Neuronal stem cell (in vitro differentiated cells): ENCODE data around the gene DCAF8.

Source experiments
- DNase-seq: peaks from one replicate; pipeline ENCODE4 v3.0.0-alpha.2; 2013; ENCODE audit warnings: low spot score
- H2AFZ ChIP-seq: one replicate; pipeline ENCODE4 v1.6.1; 2013; ENCODE audit warnings: mild to moderate bottlenecking, low read length, inconsistent platforms
- H2AK5ac ChIP-seq: 2 replicates; pipeline ENCODE4 v1.6.1; 2013; ENCODE audit warnings: low read depth, mild to moderate bottlenecking, inconsistent platforms, low read length, moderate library complexity, mixed read lengths
- H2BK120ac ChIP-seq: 2 replicates; pipeline ENCODE4 v1.6.1; 2013; ENCODE audit warnings: low read depth, mild to moderate bottlenecking, inconsistent platforms, low read length, moderate library complexity, mixed read lengths
- H2BK12ac ChIP-seq: one replicate; pipeline ENCODE4 v1.6.1; 2013; ENCODE audit warnings: low read length, inconsistent platforms
- H2BK15ac ChIP-seq: 2 replicates; pipeline ENCODE4 v1.6.1; 2013; ENCODE audit warnings: mild to moderate bottlenecking, low read length, inconsistent platforms, mixed read lengths
- H2BK5ac ChIP-seq: one replicate; pipeline ENCODE4 v1.6.1; 2013; ENCODE audit warnings: inconsistent platforms, mild to moderate bottlenecking, low read length, moderate library complexity
- H3K14ac ChIP-seq: one replicate; pipeline ENCODE4 v1.6.1; 2013; ENCODE audit warnings: low read length, inconsistent platforms
- H3K18ac ChIP-seq: 2 replicates; pipeline ENCODE4 v1.6.1; 2013; ENCODE audit warnings: low read length, inconsistent platforms
- H3K23ac ChIP-seq: 2 replicates; pipeline ENCODE4 v1.6.1; 2013; ENCODE audit warnings: low read depth, mild to moderate bottlenecking, mixed read lengths, low read length, inconsistent platforms; ENCODE audit not compliant: poor library complexity
- H3K27ac ChIP-seq: replicated peaks from 3 replicates; pipeline ENCODE4 v1.5.1; 2013; ENCODE audit warnings: low read length, inconsistent platforms
- H3K27me3 ChIP-seq, 3 experiments: 2 replicates each; pipeline ENCODE4 v1.6.1; 2013; ENCODE audit warnings: low read length in 3 of 3, mild to moderate bottlenecking in 2 of 3, inconsistent platforms in 1 of 3, low read depth in 1 of 3, mixed read lengths in 1 of 3, moderate library complexity in 1 of 3; ENCODE audit not compliant: control insufficient read depth in 3 of 3, insufficient read depth in 3 of 3
- H3K36me3 ChIP-seq, 2 donors: replicated peaks in 1 of 2; 2 replicates each; pipeline ENCODE4 v1.6.1; 2013; ENCODE audit warnings: low read length in 2 of 2; ENCODE audit not compliant: control insufficient read depth in 2 of 2, insufficient read depth in 2 of 2
- H3K4ac ChIP-seq: 2 replicates; pipeline ENCODE4 v1.6.1; 2013; ENCODE audit warnings: inconsistent platforms, mild to moderate bottlenecking, low read length, moderate library complexity
- H3K4me1 ChIP-seq, 2 donors: 1 replicate in 1 of 2; 2 replicates in 1 of 2; pipeline ENCODE4 v1.6.1; 2013; ENCODE audit warnings: low read length in 2 of 2, low read depth in 1 of 2; ENCODE audit not compliant: control insufficient read depth in 2 of 2, insufficient read depth in 1 of 2
- H3K4me2 ChIP-seq: one replicate; pipeline ENCODE4 v1.6.1; 2013; ENCODE audit warnings: mild to moderate bottlenecking, low read length, inconsistent platforms; ENCODE audit not compliant: insufficient read depth, poor library complexity, severe bottlenecking
- H3K4me3 ChIP-seq, 2 donors: 2 replicates each; pipeline ENCODE4 v1.5.1; 2013; ENCODE audit warnings: low read length in 2 of 2, mild to moderate bottlenecking in 2 of 2, inconsistent platforms in 1 of 2, moderate library complexity in 1 of 2
- H3K79me1 ChIP-seq: one replicate; pipeline ENCODE4 v1.6.1; 2013; ENCODE audit warnings: low read depth, mild to moderate bottlenecking, inconsistent platforms, low read length, moderate library complexity
- H3K9ac ChIP-seq: one replicate; pipeline ENCODE4 v1.6.1; 2013; ENCODE audit warnings: mild to moderate bottlenecking, low read depth, low read length, inconsistent platforms; ENCODE audit not compliant: poor library complexity
- H3K9me3 ChIP-seq, 2 donors: replicated peaks in 1 of 2; 2 replicates each; pipeline versions ENCODE3 to v1.6.1; 2013; ENCODE audit warnings: low read length in 2 of 2, mild to moderate bottlenecking in 2 of 2, inconsistent platforms in 1 of 2, low read depth in 1 of 2, mixed read lengths in 1 of 2, moderate library complexity in 1 of 2; ENCODE audit not compliant: control insufficient read depth in 2 of 2, insufficient read depth in 1 of 2
- H4K8ac ChIP-seq: one replicate; pipeline ENCODE4 v1.6.1; 2013; ENCODE audit warnings: low read depth, mild to moderate bottlenecking, inconsistent platforms, low read length, moderate library complexity
- H4K91ac ChIP-seq: one replicate; pipeline ENCODE4 v1.6.1; 2013; ENCODE audit warnings: low read length, low read depth, mild to moderate bottlenecking, inconsistent platforms; ENCODE audit not compliant: poor library complexity
- WGBS, 2 donors: extraction: QIAGEN DNeasy Blood & Tissue Kit; methylation state at CpG; one replicate each; pipeline ENCODE4 v1.1.7; 2013; ENCODE audit warnings: missing lambda C conversion rate in 2 of 2, mixed read lengths in 1 of 2; ENCODE audit not compliant: insufficient read length in 2 of 2, insufficient replicate concordance in 1 of 2; ENCODE audit errors: extremely low coverage in 2 of 2; 5-methylcytosine and 5-hydroxymethylcytosine counted together

DCAF8 gene

DNA sequence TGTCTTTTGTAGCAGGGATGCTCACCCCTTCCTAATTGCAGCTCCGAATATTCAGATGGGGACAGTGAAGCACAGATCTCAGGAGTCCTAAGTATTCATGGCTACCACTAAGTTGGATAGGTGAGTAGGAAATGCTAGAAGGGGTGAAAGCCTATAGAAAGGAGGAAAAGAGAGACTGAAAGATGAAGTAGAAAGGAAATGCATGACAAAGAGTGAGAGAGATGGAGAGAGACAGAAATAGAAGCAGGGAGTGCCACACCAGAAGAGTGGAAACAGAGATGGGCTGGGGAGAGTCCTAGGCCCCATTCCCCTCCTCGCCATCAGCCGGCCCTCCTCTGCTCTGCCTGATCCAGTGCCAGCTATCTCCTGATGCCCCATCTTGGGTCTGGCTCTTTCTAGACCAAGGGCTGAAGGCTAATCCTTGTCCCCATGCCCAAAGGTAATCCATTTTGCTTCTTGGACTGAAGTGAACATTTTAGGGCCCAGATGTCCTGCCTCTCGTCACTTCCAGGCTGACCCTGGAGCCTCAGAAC is 55.2 kb downstream of the DCAF8 start:
- Histone ChIP-seq H3K27me3 (no peaks in the 10 kb centered on the region), H3K79me1 (peaks cover 8% of the 10 kb centered on the region), H3K4me2 (no peak overlapping the region), H2AFZ (no peak overlapping the region), H2BK5ac (no peak overlapping the region), H3K9me3 (no peaks in the 10 kb centered on the region), H2BK120ac (no peak overlapping the region), H3K27ac (no peak overlapping the region), H3K18ac (no peak overlapping the region), H3K14ac (no peak overlapping the region), H2BK15ac (no peak overlapping the region), H3K4ac (no peak overlapping the region), H3K4me1 (peaks cover 59 to 60% of the 10 kb centered on the region in 2 donors), H2AK5ac (no peak overlapping the region), H4K91ac (no peak overlapping the region), H3K23ac (no peak overlapping the region), H3K36me3 (peaks cover 25 to 50% of the 10 kb centered on the region in 2 donors), H2BK12ac (no peak overlapping the region), H4K8ac (no peak overlapping the region), H3K4me3 (no peak overlapping the region), H3K9ac (no peak overlapping the region)
- DNase-seq, result no peak
- no CpG with 5 or more reads among the region's 4 CpGs for WGBS, 2 donors

DNA sequence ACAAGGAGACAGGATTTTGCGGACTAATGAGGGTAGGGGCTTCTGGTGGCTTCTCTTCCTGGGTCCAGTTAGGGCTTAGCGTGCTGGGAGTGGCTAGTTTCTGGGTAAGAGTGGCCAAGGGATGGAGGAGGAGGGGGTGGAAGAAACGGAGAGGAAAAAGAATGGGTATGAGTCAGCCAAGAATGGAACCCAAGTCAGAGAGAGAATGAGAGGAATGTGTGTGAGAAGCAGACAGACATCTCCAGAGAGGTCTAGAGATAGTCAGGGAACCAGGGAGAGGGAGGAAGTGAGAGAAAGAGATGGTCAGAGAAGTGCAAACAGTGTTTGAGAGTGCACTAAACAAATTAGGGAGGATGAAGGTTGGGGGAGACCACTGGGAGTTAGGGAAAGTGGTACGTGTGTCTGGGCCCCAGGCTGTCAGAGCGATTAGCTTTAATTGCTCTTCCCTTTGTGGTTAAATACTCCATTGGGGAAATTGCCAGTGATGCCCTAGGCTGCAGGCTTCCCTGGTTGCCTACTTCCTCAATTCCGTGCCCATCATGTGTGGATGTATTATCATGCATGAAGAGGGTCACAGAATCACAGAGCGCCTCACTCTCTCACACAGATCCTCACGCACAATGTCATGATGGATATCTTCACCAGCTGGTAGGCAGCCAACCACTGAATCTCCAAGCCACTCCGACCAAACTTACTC is 55.8 kb downstream of the DCAF8 start:
- Histone ChIP-seq H3K9me3 (no peaks in the 10 kb centered on the region), H3K27me3 (no peaks in the 10 kb centered on the region), H3K4me2 (peak overlapping the region; percentile 97), H2BK120ac (no peak overlapping the region), H2BK5ac (no peak overlapping the region), H3K27ac (peak overlapping the region; percentile 25), H3K18ac (no peak overlapping the region), H3K9ac (no peak overlapping the region), H4K8ac (no peak overlapping the region), H2AFZ (no peak overlapping the region), H3K23ac (no peak overlapping the region), H3K4me1 (peaks cover 56 to 57% of the 10 kb centered on the region in 2 donors), H3K79me1 (peaks cover 8% of the 10 kb centered on the region), H3K4ac (no peak overlapping the region), H4K91ac (peak overlapping the region; percentile 26), H3K4me3 (peak overlapping the region; percentile 94 to 98), H2BK15ac (no peak overlapping the region), H3K36me3 (peaks cover 22 to 44% of the 10 kb centered on the region in 2 donors), H2BK12ac (no peak overlapping the region), H3K14ac (no peak overlapping the region), H2AK5ac (no peak overlapping the region)
- whole genome bisulfite sequencing, 2 donors, result no CpG with 5 or more reads among the region's 9 CpGs
- DNase-seq, result peak; percentile 30

DNA sequence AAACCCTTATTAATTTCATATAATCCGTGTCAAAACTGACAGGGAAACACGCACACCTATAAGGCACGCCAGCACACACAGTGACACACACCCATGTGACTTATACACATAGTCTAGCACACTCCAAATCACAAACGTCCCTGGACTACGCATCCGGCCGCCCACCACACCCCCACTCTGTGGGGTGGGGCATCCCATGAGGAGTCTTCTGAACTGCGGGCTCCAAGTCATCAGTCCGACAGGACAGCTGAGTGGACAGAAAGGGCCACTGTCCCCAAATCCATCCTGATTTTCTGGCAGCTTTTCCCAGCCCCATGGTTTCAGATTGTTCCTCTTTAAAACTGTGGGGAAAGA is 56.3 kb downstream of the DCAF8 start:
- H2AFZ ChIP-seq, result peak overlapping the region; percentile 94
- H2BK120ac ChIP-seq, result no peak overlapping the region
- H3K79me1 ChIP-seq, result peaks cover 8% of the 10 kb centered on the region
- H2AK5ac ChIP-seq, result no peak overlapping the region
- H3K4ac ChIP-seq, result no peak overlapping the region
- H3K27me3 ChIP-seq, result no peaks in the 10 kb centered on the region
- no peak overlapping the region for H3K23ac ChIP-seq
- H3K9me3 ChIP-seq, result no peaks in the 10 kb centered on the region
- H2BK15ac ChIP-seq, result no peak overlapping the region
- H3K18ac ChIP-seq, result no peak overlapping the region
- no CpG with 5 or more reads among the region's 9 CpGs for WGBS, 2 donors
- no peak overlapping the region for H4K8ac ChIP-seq
- H2BK12ac ChIP-seq, result no peak overlapping the region
- H3K27ac ChIP-seq, result peak overlapping the region; percentile 25
- DNase-seq, result no peak
- H3K9ac ChIP-seq, result no peak overlapping the region
- H3K36me3 ChIP-seq, result peaks cover 18 to 39% of the 10 kb centered on the region in 2 donors
- H2BK5ac ChIP-seq, result no peak overlapping the region
- peak overlapping the region; percentile 97 for H3K4me2 ChIP-seq
- H3K14ac ChIP-seq, result no peak overlapping the region
- peak overlapping the region; percentile 94 to 98 for H3K4me3 ChIP-seq
- H4K91ac ChIP-seq, result no peak overlapping the region
- H3K4me1 ChIP-seq, result peaks cover 50 to 52% of the 10 kb centered on the region in 2 donors

DNA sequence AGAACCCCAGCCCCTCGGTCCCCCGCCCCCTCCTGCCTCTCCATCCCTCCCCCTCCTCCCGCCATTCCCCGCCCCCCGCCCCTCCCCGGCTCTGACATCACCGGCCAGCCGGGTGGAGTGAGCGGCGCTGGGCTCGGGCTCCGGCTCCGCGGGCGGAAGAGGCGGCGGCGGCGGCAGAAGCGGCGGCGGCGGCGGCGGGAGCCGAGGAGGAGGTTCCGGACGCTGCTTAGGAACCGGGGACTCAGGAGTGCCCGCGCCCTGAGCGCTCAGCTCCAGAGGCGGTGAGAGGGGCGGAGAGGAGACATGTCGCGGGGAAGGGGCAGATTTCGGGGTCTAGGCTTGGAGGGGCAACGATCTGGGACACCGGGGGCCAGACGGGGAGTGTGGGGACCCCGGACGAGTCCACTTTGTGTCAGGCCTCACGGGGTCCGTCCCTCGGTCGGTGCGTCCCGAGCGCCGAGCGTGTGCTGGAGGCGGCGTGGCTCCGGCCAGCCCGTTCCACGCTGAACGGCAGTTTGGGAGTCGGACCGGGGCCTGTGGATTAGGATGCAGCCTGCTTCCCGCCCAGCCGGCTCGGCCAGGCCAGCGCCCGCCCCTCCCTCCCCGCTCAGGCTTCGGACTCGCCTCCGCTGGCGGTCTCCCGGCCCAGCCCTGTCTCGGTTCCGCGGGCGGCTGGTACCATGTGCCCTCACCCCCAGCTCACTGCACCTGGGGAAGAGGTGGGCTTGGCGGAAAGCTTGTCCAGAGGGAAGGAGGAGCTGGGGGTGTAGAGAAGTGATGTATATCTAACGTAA is 56.9 kb downstream of the DCAF8 start, which contains the start of gene PEA15:
Gene PEA15, plus strand, starts transcription at position 143 of the 794 bp plus-strand sequence. CDS start 6,161 bp downstream, outside the sequence.
- Histone ChIP-seq H3K4me3 (peak within 1 kb of the TSS; percentile 94 to 98), H3K4me1 (peaks cover 45 to 46% of the 10 kb centered on the region in 2 donors), H2BK12ac (peak within 1 kb of the TSS; percentile 52), H3K18ac (peak within 1 kb of the TSS; percentile 98), H4K8ac (no peak within 1 kb of the TSS), H3K23ac (peak within 1 kb of the TSS; percentile 82), H3K27me3 (no peaks in the 10 kb centered on the region), H2BK5ac (peak within 1 kb of the TSS; percentile 88), H3K14ac (peak within 1 kb of the TSS; percentile 97), H4K91ac (no peak within 1 kb of the TSS), H3K36me3 (peaks cover 16 to 34% of the 10 kb centered on the region in 2 donors), H3K27ac (peak within 1 kb of the TSS; percentile 44), H2BK15ac (peak within 1 kb of the TSS; percentile 96), H2AK5ac (peak within 1 kb of the TSS; percentile 79), H2AFZ (peak within 1 kb of the TSS; percentile 94), H3K9ac (peak within 1 kb of the TSS; percentile 99), H3K4me2 (peak within 1 kb of the TSS; percentile 97), H2BK120ac (peak within 1 kb of the TSS; percentile 37), H3K4ac (no peak within 1 kb of the TSS), H3K79me1 (peaks cover 8% of the 10 kb centered on the region), H3K9me3 (no peaks in the 10 kb centered on the region)
- no CpG with 5 or more reads among the region's 76 CpGs for WGBS, 2 donors
- DNase-seq, result peak; percentile 67
